ENCODE results near the gene TTF2. TPM values are rescaled to one million over a fixed set of nuclear protein-coding genes. Genes with fewer than 3 reads are reported as not detected.

TTF2 gene
- polyA plus RNA-seq, 1 donor (not counting 4 experiments of a cell fraction or from before 2014, with no cell fraction given): 23.0 TPM

DNA sequence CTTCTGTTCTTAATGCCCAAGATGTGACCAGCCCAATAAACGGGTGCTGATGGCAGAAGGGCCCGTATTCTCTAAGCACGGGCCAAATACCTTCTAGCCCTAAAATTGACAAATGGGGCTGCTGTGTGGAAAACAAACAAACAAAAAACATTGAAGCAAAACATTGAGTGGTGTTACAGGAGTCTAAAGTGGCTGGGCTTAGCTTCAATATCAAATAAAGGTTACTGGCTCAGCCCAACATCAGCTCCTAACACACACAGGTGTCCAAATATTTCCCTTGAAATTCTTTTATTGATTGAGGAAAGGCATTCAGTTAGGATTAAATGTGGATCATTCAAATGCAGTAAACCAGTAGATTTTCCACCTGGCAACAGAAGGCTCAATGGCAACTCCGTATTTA, 13.3 kb upstream of the TTF2 start:
- no peak overlapping the region for H3K4me3 ChIP-seq (ENCODE audit: control insufficient read depth in 2 of 3, extremely low read depth in 1 of 3, insufficient read depth in 2 of 3, low read depth in 1 of 3, low read length in 3 of 3)
- no peaks in the 10 kb centered on the region for H3K9me3 ChIP-seq (ENCODE audit: control insufficient read depth, low read depth, low read length)
- H3K4me1 ChIP-seq (ENCODE audit: control insufficient read depth, extremely low read depth, insufficient read depth, low read length): peaks cover 7% of the 10 kb centered on the region
- H4K20me1 ChIP-seq (ENCODE audit: control insufficient read depth, extremely low read depth, insufficient read depth, low read length): no peaks in the 10 kb centered on the region
- no peak for TF ChIP-seq EZH2 (IDR thresholded peaks at IDR 0.05; ENCODE audit: low read length)
- TF ChIP-seq, protein P1, sequence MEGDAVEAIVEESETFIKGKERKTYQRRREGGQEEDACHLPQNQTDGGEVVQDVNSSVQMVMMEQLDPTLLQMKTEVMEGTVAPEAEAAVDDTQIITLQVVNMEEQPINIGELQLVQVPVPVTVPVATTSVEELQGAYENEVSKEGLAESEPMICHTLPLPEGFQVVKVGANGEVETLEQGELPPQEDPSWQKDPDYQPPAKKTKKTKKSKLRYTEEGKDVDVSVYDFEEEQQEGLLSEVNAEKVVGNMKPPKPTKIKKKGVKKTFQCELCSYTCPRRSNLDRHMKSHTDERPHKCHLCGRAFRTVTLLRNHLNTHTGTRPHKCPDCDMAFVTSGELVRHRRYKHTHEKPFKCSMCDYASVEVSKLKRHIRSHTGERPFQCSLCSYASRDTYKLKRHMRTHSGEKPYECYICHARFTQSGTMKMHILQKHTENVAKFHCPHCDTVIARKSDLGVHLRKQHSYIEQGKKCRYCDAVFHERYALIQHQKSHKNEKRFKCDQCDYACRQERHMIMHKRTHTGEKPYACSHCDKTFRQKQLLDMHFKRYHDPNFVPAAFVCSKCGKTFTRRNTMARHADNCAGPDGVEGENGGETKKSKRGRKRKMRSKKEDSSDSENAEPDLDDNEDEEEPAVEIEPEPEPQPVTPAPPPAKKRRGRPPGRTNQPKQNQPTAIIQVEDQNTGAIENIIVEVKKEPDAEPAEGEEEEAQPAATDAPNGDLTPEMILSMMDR (optimal IDR thresholded peaks at IDR 0.05 in 1 of 3, IDR thresholded peaks at IDR 0.05 in 1 of 3, conservative IDR thresholded peaks at IDR 0.05 in 1 of 3; ENCODE audit: extremely low read depth in 1 of 3, insufficient read depth in 2 of 3, low read length in 3 of 3): no peak
- no peak overlapping the region for H3K4me2 ChIP-seq (ENCODE audit: control insufficient read depth, extremely low read depth, insufficient read depth, low read depth, low read length)
- DNase-seq (ENCODE audit: low read depth, low spot score): no peak
- H3K79me2 ChIP-seq (ENCODE audit: control insufficient read depth, insufficient read depth, low read length): no peaks in the 10 kb centered on the region
- no peaks in the 10 kb centered on the region for H3K9me1 ChIP-seq (ENCODE audit: control insufficient read depth, extremely low read depth, insufficient read depth, low read length)
- no peak overlapping the region for H3K9ac ChIP-seq (ENCODE audit: control insufficient read depth, extremely low read depth, insufficient read depth, low read length)
- no peak overlapping the region for H3K27ac ChIP-seq (ENCODE audit: control insufficient read depth, insufficient read depth, low read length)
- no peaks in the 10 kb centered on the region for H3K27me3 ChIP-seq (ENCODE audit: control insufficient read depth, extremely low read depth, insufficient read depth, low read length)
- dilution Hi-C loops (cut with MboI; ENCODE audit: extremely low pct_ligation_motif_present, low sequenced_read_pairs): no loop called here
- no peak for FAIRE-seq
- H2AFZ ChIP-seq (ENCODE audit: control insufficient read depth, low read length): no peak overlapping the region
- H3K36me3 ChIP-seq (ENCODE audit: control insufficient read depth in 2 of 2, extremely low read depth in 1 of 2, insufficient read depth in 2 of 2, low read length in 2 of 2): no peaks in the 10 kb centered on the region

DNA sequence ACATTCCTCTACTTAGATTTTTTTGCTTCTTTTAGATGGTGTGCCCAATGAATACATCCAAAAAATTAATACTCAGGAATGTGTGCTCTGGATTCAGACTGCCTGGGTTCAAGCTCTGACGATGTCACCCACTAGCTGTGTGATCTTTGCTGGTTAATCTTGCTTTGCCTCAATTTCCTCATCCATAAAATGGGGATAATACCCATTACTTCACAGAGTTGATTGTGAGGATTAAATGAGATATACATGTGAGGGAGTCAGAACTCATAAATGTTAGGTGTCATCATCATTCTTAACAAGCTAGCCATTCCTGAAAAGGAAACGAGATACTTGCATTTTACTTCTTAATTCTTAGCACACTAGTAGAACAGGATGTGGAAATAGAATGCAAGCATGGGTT, 12.9 kb upstream of the TTF2 start:
- Histone ChIP-seq H4K20me1 (ENCODE audit: control insufficient read depth, extremely low read depth, insufficient read depth, low read length) (no peaks in the 10 kb centered on the region), H3K4me3 (ENCODE audit: control insufficient read depth in 2 of 3, extremely low read depth in 1 of 3, insufficient read depth in 2 of 3, low read depth in 1 of 3, low read length in 3 of 3) (no peak overlapping the region), H3K27me3 (ENCODE audit: control insufficient read depth, extremely low read depth, insufficient read depth, low read length) (no peaks in the 10 kb centered on the region), H3K4me1 (ENCODE audit: control insufficient read depth, extremely low read depth, insufficient read depth, low read length) (peaks cover 12% of the 10 kb centered on the region), H3K27ac (ENCODE audit: control insufficient read depth, insufficient read depth, low read length) (no peak overlapping the region), H2AFZ (ENCODE audit: control insufficient read depth, low read length) (no peak overlapping the region), H3K9me1 (ENCODE audit: control insufficient read depth, extremely low read depth, insufficient read depth, low read length) (no peaks in the 10 kb centered on the region), H3K9ac (ENCODE audit: control insufficient read depth, extremely low read depth, insufficient read depth, low read length) (no peak overlapping the region), H3K79me2 (ENCODE audit: control insufficient read depth, insufficient read depth, low read length) (no peaks in the 10 kb centered on the region), H3K4me2 (ENCODE audit: control insufficient read depth, extremely low read depth, insufficient read depth, low read depth, low read length) (no peak overlapping the region), H3K9me3 (ENCODE audit: control insufficient read depth, low read depth, low read length) (no peaks in the 10 kb centered on the region), H3K36me3 (ENCODE audit: control insufficient read depth in 2 of 2, extremely low read depth in 1 of 2, insufficient read depth in 2 of 2, low read length in 2 of 2) (no peaks in the 10 kb centered on the region)
- dilution Hi-C loops (cut with MboI; ENCODE audit: extremely low pct_ligation_motif_present, low sequenced_read_pairs): no loop called here
- no peak for FAIRE-seq
- no peak for DNase-seq (ENCODE audit: low read depth, low spot score)
- TF ChIP-seq, protein P1 (optimal IDR thresholded peaks at IDR 0.05 in 1 of 3, IDR thresholded peaks at IDR 0.05 in 1 of 3, conservative IDR thresholded peaks at IDR 0.05 in 1 of 3; ENCODE audit: extremely low read depth in 1 of 3, insufficient read depth in 2 of 3, low read length in 3 of 3): no peak
- no peak for TF ChIP-seq EZH2 (IDR thresholded peaks at IDR 0.05; ENCODE audit: low read length)

All from keratinocyte (primary cell).